HEK293 (cell line): ENCODE data around the gene PPFIA1.

Experiments used
- CTCF ChIA-PET: fragments of 350-600 bp; formaldehyde crosslinking; extraction: SDS; loops from one replicate; lab custom pipeline; 2021; ENCODE audit warnings: antibody characterized with exemption; lab: Yijun Ruan, JAX
- POLR2A ChIA-PET: fragments of 300-600 bp; formaldehyde crosslinking; extraction: SDS; loops from one replicate; lab custom pipeline; 2020; ENCODE audit warnings: antibody characterized with exemption, inconsistent platforms; lab: Yijun Ruan, JAX
- H3K27ac ChIP-seq: fragments of 200-500 bp; sonication (Bioruptor generic); 2 replicates; pipeline ENCODE4 v1.5.1; 2014; ENCODE audit warnings: low read depth, low read length, control low read depth, inconsistent platforms; ENCODE audit errors: extremely low read depth
- H3K36me3 ChIP-seq, 2 experiments: fragments of 200-500 bp in 1 of 2; sonication (Bioruptor generic) in 1 of 2; 1 replicate in 1 of 2; 2 replicates in 1 of 2; pipeline ENCODE4 v1.5.1; 2014 to 2017; ENCODE audit warnings: inconsistent platforms in 2 of 2, low read length in 2 of 2; ENCODE audit not compliant: control insufficient read depth in 2 of 2, insufficient read depth in 1 of 2
- H3K4me1 ChIP-seq: fragments of 200-500 bp; sonication (Bioruptor generic); 2 replicates; pipeline ENCODE4 v1.5.1; 2014; ENCODE audit warnings: mild to moderate bottlenecking, low read length, inconsistent platforms; ENCODE audit not compliant: control insufficient read depth, insufficient read depth
- H3K4me3 ChIP-seq: 2 replicates; pipeline ENCODE4 v1.5.1; 2011; ENCODE audit warnings: low read depth, mild to moderate bottlenecking, control low read depth, low read length, moderate library complexity
- H3K9me3 ChIP-seq: fragments of 200-500 bp; sonication (Bioruptor generic); 2 replicates; pipeline ENCODE4 v1.5.1; 2014; ENCODE audit warnings: low read depth, low read length, inconsistent platforms; ENCODE audit not compliant: control insufficient read depth, insufficient read depth
- EGR2 ChIP-seq: fragments of 450-650 bp; formaldehyde crosslinking; IDR thresholded peaks from 2 replicates; pipeline ENCODE4 v1.5.1; 2016; ENCODE audit warnings: low read depth, missing biosample characterization, missing genetic modification characterization
- FEZF1 ChIP-seq: fragments of 450-650 bp; formaldehyde crosslinking; IDR thresholded peaks from 2 replicates; pipeline ENCODE4 v1.5.1; 2016; ENCODE audit warnings: missing biosample characterization, missing genetic modification characterization
- GFI1B ChIP-seq: fragments of 450-650 bp; formaldehyde crosslinking; IDR thresholded peaks from 2 replicates; pipeline ENCODE4 v1.5.1; 2016; ENCODE audit warnings: missing biosample characterization, missing genetic modification characterization
- KLF1 ChIP-seq: fragments of 450-650 bp; formaldehyde crosslinking; IDR thresholded peaks from 2 replicates; pipeline ENCODE4 v1.5.1; 2016; ENCODE audit warnings: missing biosample characterization, missing genetic modification characterization
- PRDM6 ChIP-seq: fragments of 450-650 bp; formaldehyde crosslinking; IDR thresholded peaks from 2 replicates; pipeline ENCODE4 v1.5.1; 2017; ENCODE audit warnings: missing biosample characterization, missing genetic modification characterization
- SETDB1 ChIP-seq: IDR thresholded peaks from one replicate; pipeline ENCODE4 v1.6.1; 2017; ENCODE audit warnings: mild to moderate bottlenecking, low read length, moderate library complexity, mixed read lengths; ENCODE audit not compliant: insufficient read length
- ZBTB1 ChIP-seq: fragments of 450-650 bp; formaldehyde crosslinking; IDR thresholded peaks from 2 replicates; pipeline ENCODE4 v1.5.1; 2016; ENCODE audit warnings: missing biosample characterization, missing genetic modification characterization
- ZBTB21 ChIP-seq: fragments of 450-650 bp; formaldehyde crosslinking; IDR thresholded peaks from 2 replicates; pipeline ENCODE4 v1.5.1; 2017; ENCODE audit warnings: missing biosample characterization, missing genetic modification characterization
- ZIC2 ChIP-seq: fragments of 450-650 bp; formaldehyde crosslinking; IDR thresholded peaks from 2 replicates; pipeline ENCODE4 v1.5.1; 2016; ENCODE audit warnings: missing biosample characterization, missing genetic modification characterization
- ZNF157 ChIP-seq: fragments of 450-650 bp; formaldehyde crosslinking; IDR thresholded peaks from 2 replicates; pipeline ENCODE4 v1.5.1; 2016; ENCODE audit warnings: missing biosample characterization, missing genetic modification characterization
- ZNF174 ChIP-seq: fragments of 450-650 bp; formaldehyde crosslinking; IDR thresholded peaks from 2 replicates; pipeline ENCODE4 v1.5.0; 2017; ENCODE audit warnings: missing biosample characterization, mild to moderate bottlenecking, missing genetic modification characterization
- ZNF19 ChIP-seq: fragments of 450-650 bp; formaldehyde crosslinking; IDR thresholded peaks from 2 replicates; pipeline ENCODE4; 2016; ENCODE audit warnings: missing biosample characterization, missing genetic modification characterization, low read depth
- ZNF311 ChIP-seq: fragments of 450-650 bp; formaldehyde crosslinking; IDR thresholded peaks from 2 replicates; pipeline ENCODE4 v1.5.1; 2017; ENCODE audit warnings: missing biosample characterization, missing genetic modification characterization, borderline replicate concordance
- ZNF501 ChIP-seq: fragments of 450-650 bp; formaldehyde crosslinking; IDR thresholded peaks from 2 replicates; pipeline ENCODE4 v1.5.1; 2016; ENCODE audit warnings: missing biosample characterization, missing genetic modification characterization
- ZNF510 ChIP-seq: fragments of 450-650 bp; formaldehyde crosslinking; IDR thresholded peaks from 2 replicates; pipeline ENCODE4 v1.5.1; 2018; ENCODE audit warnings: mild to moderate bottlenecking, missing genetic modification characterization, missing biosample characterization; ENCODE audit not compliant: insufficient replicate concordance
- ZNF571 ChIP-seq: fragments of 450-650 bp; formaldehyde crosslinking; IDR thresholded peaks from 2 replicates; pipeline ENCODE4 v1.5.0; 2017; ENCODE audit warnings: missing biosample characterization, missing genetic modification characterization
- ZNF580 ChIP-seq: fragments of 450-650 bp; formaldehyde crosslinking; IDR thresholded peaks from 2 replicates; pipeline ENCODE4 v1.5.1; 2016; ENCODE audit warnings: missing biosample characterization, missing genetic modification characterization
- ZNF791 ChIP-seq: fragments of 450-650 bp; formaldehyde crosslinking; IDR thresholded peaks from 2 replicates; pipeline ENCODE4 v1.5.1; 2016; ENCODE audit warnings: missing biosample characterization, missing genetic modification characterization
- TF ChIP-seq, protein P1 (sequence below): IDR thresholded peaks from 2 replicates; pipeline ENCODE4 v1.6.1; 2011; ENCODE audit warnings: mild to moderate bottlenecking, low read depth, low read length, borderline replicate concordance
- TF ChIP-seq, protein P2 (sequence below): fragments of 450-650 bp; formaldehyde crosslinking; IDR thresholded peaks from 2 replicates; pipeline ENCODE4 v1.5.1; 2016; ENCODE audit warnings: missing biosample characterization, missing genetic modification characterization
- TF ChIP-seq, protein P3 (sequence below): fragments of 450-650 bp; formaldehyde crosslinking; IDR thresholded peaks from 2 replicates; pipeline ENCODE4; 2016; ENCODE audit warnings: missing biosample characterization, missing genetic modification characterization
- TF ChIP-seq, protein P4 (sequence below): fragments of 450-650 bp; formaldehyde crosslinking; IDR thresholded peaks from 2 replicates; pipeline ENCODE4 v1.5.1; 2016; ENCODE audit warnings: missing biosample characterization, missing genetic modification characterization

Gene PPFIA1

GRCh38 chr11:70290361-70291065 is 20.0 kb downstream of the PPFIA1 start:
- TF ChIP-seq ZNF501 (tag by site-specific recombination) (no peak), ZBTB1 (tag by site-specific recombination) (no peak), ZNF510 (tag by site-specific recombination) (no peak), ZIC2 (tag by site-specific recombination) (no peak), ZNF571 (tag by site-specific recombination) (no peak), KLF1 (tag by site-specific recombination) (no peak), PRDM6 (tag by site-specific recombination) (no peak), EGR2 (tag by site-specific recombination) (no peak), ZNF157 (tag by site-specific recombination) (no peak), SETDB1 (no peak), ZBTB21 (tag by site-specific recombination) (no peak)
- TF ChIP-seq, protein P1, sequence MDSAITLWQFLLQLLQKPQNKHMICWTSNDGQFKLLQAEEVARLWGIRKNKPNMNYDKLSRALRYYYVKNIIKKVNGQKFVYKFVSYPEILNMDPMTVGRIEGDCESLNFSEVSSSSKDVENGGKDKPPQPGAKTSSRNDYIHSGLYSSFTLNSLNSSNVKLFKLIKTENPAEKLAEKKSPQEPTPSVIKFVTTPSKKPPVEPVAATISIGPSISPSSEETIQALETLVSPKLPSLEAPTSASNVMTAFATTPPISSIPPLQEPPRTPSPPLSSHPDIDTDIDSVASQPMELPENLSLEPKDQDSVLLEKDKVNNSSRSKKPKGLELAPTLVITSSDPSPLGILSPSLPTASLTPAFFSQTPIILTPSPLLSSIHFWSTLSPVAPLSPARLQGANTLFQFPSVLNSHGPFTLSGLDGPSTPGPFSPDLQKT, result no peak
- TF ChIP-seq, protein P2, sequence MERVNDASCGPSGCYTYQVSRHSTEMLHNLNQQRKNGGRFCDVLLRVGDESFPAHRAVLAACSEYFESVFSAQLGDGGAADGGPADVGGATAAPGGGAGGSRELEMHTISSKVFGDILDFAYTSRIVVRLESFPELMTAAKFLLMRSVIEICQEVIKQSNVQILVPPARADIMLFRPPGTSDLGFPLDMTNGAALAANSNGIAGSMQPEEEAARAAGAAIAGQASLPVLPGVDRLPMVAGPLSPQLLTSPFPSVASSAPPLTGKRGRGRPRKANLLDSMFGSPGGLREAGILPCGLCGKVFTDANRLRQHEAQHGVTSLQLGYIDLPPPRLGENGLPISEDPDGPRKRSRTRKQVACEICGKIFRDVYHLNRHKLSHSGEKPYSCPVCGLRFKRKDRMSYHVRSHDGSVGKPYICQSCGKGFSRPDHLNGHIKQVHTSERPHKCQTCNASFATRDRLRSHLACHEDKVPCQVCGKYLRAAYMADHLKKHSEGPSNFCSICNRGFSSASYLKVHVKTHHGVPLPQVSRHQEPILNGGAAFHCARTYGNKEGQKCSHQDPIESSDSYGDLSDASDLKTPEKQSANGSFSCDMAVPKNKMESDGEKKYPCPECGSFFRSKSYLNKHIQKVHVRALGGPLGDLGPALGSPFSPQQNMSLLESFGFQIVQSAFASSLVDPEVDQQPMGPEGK (tag by site-specific recombination), result no peak
- TF ChIP-seq, protein P3, sequence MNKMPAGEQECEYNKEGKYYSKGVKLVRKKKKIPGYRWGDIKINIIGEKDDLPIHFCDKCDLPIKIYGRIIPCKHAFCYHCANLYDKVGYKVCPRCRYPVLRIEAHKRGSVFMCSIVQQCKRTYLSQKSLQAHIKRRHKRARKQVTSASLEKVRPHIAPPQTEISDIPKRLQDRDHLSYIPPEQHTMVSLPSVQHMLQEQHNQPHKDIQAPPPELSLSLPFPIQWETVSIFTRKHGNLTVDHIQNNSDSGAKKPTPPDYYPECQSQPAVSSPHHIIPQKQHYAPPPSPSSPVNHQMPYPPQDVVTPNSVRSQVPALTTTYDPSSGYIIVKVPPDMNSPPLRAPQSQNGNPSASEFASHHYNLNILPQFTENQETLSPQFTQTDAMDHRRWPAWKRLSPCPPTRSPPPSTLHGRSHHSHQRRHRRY (tag by site-specific recombination), result no peak
- POLR2A ChIA-PET, result no interaction called here
- CTCF ChIA-PET, result interaction anchor here (0.6 kb wide), 2 partner anchors 10 to 12 kb away, joined by 3 to 4 read pairs; no protein-coding TSS in a partner anchor
- Histone ChIP-seq H3K4me1 (no peaks in the 10 kb centered on the region), H3K9me3 (no peaks in the 10 kb centered on the region), H3K36me3 (peaks cover 5 to 76% of the 10 kb centered on the region in 2 experiments; a peak in 2 of 3 replicates), H3K27ac (no peak overlapping the region), H3K4me3 (no peak overlapping the region)

DNA sequence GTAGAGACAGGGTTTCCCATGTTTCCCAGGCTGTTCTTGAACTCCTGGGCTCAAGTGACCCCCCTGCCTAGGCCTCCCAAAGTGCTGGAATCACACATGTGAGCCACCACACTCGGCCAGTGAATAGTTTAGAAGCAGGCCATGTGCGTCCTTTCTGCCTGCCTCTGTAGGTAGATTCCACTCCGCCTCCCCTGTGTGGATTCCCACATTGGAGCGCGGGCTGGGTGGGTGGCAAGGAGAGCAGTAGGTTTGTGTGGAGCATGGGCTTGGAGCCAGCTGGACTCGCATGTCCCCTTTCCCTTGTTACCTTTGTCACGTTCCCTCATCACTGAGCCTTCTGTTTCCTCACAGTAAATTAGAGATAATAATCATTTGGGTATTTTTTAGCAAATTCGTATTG is 21.7 kb downstream of the PPFIA1 start:
- H3K9me3 ChIP-seq, result no peaks in the 10 kb centered on the region
- CTCF ChIA-PET, result no interaction called here
- peaks cover 0 to 64% of the 10 kb centered on the region in 2 experiments; a peak in 2 of 3 replicates for H3K36me3 ChIP-seq
- TF ChIP-seq GFI1B (no peak), ZNF19 (tag by site-specific recombination) (no peak), ZNF580 (tag by site-specific recombination) (no peak), ZNF311 (no peak), ZNF174 (tag by site-specific recombination) (no peak), FEZF1 (tag by site-specific recombination) (no peak), ZNF791 (tag by site-specific recombination) (no peak)
- TF ChIP-seq, protein P4, sequence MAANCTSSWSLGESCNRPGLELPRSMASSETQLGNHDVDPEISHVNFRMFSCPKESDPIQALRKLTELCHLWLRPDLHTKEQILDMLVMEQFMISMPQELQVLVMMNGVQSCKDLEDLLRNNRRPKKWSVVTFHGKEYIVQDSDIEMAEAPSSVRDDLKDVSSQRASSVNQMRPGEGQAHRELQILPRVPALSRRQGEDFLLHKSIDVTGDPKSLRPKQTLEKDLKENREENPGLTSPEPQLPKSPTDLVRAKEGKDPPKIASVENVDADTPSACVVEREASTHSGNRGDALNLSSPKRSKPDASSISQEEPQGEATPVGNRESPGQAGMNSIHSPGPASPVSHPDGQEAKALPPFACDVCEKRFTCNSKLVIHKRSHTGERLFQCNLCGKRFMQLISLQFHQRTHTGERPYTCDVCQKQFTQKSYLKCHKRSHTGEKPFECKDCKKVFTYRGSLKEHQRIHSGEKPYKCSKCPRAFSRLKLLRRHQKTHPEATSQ (tag by site-specific recombination), result no peak
- H3K4me3 ChIP-seq, result no peak overlapping the region
- POLR2A ChIA-PET, result no interaction called here
- no peaks in the 10 kb centered on the region for H3K4me1 ChIP-seq
- no peak overlapping the region for H3K27ac ChIP-seq
